HTR-8/SVneo (cell line): ENCODE results near the gene HSD11B1.

Experiments
- DNase-seq: peaks from one replicate; pipeline ENCODE4 v3.0.0; 2011; ENCODE audit warnings: low spot score, mixed read lengths; ENCODE audit not compliant: insufficient read length
- FAIRE-seq: peaks from 2 replicates; lab custom pipeline; 2011; peaks lifted over from hg19 to GRCh38; lab: Jason Lieb, UNC

Gene HSD11B1

DNA sequence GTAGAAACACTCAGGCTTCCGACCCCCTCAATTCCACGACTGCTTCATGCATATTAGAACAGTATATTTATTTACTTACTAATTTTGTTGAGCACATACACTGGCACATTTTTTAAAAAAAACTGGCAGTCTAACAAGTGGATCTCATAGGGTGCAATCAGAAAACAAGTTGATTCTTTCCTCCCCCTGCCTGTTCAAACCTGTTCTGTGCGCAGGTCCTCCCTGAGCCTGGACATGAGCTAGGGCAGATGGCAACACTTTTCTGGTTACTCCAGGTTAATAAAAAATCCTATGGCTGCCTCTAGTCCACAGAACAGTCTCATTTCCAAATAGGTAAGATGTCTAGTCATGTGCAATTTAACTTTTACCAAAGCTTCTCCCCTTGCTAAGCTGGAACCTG is 18.6 kb downstream of the HSD11B1 start:
- FAIRE-seq: no peak
- no peak for DNase-seq

DNA sequence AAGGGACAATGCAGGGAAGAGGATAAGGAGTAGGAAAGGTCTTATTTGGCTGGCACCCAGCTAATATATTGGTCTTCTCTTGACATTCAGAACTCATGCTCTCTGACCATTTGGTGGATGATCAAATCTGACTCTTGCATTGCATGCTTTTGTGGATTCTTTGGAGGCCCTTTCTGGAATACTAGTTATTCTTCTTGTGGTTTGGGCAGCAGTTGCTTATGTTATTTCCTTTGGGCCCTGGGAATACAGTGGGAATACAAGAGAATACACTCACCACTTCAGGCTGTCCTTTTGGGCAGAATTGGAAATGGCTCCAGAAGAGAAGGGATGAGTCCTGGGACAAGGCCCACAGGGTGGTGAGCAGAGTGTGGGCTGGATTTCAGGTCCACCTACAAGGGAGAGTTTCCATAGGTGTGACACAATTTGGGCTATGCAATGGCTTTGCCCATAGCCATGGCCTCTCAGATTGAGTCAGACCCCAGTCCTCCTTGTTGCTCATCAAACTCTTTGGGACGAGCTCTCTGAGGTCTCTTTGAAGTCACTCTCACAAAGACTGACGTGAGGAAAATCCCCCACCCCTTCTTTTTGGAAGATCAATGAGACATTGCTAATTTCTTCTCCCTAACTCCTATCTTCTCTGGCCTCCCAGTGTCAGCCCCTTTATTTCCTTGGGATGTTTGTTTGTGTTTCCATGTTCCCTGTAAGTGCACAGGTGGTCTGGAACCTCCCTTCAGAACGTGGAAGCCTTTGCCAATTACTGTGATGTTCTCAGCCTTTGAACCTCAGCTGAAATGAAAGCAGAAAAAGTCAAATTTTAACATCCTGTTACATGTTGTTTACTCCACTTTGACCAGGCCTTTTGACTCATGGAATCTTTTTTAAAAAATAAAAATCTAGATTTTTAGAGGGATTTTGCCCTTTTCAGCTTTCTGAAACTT is 19.4 kb downstream of the HSD11B1 start:
- FAIRE-seq (no peak), DNase-seq (no peak)

GRCh38 chr1:209727286-209727685 is 22.6 kb downstream of the HSD11B1 start:
- FAIRE-seq (no peak), DNase-seq (no peak)

GRCh38 chr1:209727785-209728184 is 23.1 kb downstream of the HSD11B1 start:
- DNase-seq (no peak), FAIRE-seq (no peak)

GRCh38 chr1:209728466-209728865 is 23.8 kb downstream of the HSD11B1 start:
- no peak for FAIRE-seq
- no peak for DNase-seq

GRCh38 chr1:209729436-209729835 is 24.8 kb downstream of the HSD11B1 start:
- FAIRE-seq (no peak), DNase-seq (no peak)

GRCh38 chr1:209732725-209733124 is 28.1 kb downstream of the HSD11B1 start:
- no peak for FAIRE-seq

DNA sequence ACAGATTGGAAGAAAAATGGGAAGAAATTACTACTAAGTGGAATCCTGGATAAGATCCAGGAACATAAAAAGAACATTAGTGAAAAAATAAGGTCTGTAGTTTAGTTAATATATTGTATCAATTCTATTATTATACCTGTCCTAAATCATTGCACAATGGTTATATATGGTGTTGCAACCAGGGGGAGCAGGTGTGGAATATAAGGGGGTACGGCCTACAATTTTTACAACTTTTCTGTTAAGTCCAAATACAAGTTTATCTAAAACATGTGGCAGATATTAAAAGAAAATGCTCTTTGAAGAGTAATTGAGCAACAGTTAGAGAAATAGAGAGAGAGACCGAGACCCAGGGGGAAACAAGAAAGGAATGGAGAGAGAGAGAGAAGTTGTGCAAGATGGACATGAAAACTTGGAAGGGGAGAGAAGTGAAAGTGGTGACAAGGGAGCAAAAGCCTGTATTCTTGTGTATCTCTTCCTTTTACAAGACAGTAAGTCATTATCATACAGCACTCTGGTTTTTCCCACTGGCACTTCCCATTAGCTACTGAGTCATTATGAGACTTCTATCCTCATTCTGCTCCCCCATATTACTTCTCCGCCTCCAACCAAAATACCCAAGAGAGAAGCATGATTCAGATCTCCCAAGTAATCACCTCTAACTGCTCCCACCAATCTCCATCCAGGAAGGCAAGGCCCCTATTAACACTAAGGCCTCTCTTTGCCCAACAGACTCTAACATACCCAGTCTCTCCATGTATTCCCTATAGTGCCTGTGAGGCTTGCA is 29.0 kb downstream of the HSD11B1 start:
- no peak for FAIRE-seq
- no peak for DNase-seq

More at GRCh38 chr1:209732725-209733124, 28.1 kb downstream of the HSD11B1 start:
- DNase-seq: no peak

GRCh38 chr1:209736490-209737117 is 32.0 kb downstream of the HSD11B1 start:
- FAIRE-seq (no peak), DNase-seq (no peak)

- FAIRE-seq (no peak), DNase-seq (no peak)
These were observed 32.5 kb downstream of the HSD11B1 start for GRCh38 chr1:209737118-209737505.

DNA sequence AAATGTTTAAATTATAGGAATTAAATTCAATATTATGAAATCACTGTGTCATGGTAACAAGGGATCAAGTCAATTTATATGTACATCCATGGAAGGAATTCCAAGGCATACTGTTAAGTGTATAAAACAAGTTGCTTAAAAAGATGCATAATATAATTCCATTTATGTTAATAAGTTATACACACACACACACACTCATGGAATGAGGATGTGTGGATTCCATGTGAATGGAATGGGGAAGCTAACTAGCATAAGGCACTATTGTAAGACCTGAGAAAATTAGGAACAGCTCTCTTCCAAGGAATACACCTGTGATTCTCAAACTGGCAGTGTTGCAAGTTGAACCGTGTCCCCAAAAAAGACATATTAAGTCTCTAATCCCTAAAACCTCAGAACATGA is 33.6 kb downstream of the HSD11B1 start:
- DNase-seq (no peak), FAIRE-seq (no peak)

GRCh38 chr1:209741193-209741592 is 36.5 kb downstream of the HSD11B1 start:
- FAIRE-seq (no peak), DNase-seq (no peak)

GRCh38 chr1:209741889-209742288 is 37.2 kb downstream of the HSD11B1 start:
- FAIRE-seq (no peak), DNase-seq (no peak)

DNA sequence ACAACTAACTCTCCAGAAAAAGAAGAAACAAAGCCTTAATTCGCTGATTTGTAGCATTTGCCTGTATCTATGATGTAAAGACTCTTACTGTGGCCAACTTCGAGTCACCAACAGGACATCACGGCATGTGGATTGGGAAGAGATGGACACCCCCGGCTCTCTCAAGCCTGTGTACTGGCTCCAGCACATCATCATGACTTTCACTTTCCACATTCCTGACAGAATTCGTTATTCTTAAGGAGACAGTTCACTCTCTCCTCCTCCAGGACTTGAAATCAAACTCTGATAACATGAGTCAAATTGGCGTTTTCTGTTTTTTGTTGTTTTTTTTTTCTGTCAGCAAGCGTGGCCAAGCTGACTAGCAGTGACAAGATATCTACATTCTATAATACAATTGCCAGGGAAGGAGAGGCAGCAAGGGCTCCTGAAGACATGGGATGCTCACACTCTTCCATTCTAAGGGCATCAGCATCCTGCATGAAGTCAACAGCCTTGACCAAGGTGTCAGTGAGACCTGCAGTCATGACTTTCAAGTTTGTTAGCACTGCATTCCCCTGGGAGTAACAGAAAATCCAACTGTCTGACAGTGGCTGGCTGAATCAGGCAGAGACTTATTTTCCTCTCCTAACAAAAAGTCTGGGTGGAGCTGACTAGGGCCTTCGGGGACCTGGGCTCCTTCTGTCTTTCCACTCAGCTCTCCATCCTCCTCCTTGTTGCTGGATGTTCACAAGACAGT is 37.9 kb downstream of the HSD11B1 start:
- FAIRE-seq (no peak), DNase-seq (no peak)

- no peak for DNase-seq
- no peak for FAIRE-seq
These were observed 38.5 kb downstream of the HSD11B1 start for GRCh38 chr1:209743145-209743482.

- DNase-seq (no peak), FAIRE-seq (no peak)
These were observed 42.0 kb downstream of the HSD11B1 start for GRCh38 chr1:209746451-209747165.

DNA sequence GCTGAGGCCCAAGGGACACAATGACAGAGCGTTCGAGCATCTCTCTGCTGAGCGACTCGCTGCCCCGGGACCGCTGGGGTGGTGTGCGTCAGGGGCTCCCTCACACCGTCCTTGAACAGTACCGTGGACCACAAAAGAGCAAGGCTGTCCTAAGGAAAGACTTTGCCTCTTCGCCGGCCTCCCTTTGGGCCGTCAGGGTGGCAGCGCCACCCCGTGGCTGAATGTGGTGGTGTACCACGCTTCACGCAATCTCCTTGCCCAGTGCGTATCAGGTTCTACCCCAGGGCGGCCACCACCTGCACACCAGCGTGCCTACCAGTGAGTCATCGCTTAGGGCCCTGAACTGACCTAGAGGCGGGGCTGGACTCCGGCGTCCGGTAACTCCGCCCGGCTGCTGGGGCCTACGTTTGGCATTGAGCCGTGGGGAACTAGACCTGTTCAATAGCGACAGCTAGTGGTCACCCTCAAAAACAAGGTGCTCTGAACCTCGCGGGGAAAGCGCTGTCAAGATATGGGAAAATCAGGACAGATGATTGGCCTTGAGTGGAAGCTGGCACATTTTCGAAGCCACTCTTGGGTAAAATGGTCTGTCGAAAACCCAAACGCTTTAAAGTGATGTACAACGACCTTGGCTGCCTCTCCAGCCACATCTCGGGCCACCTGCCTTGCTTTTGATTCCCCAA is 43.1 kb downstream of the HSD11B1 start:
- peak; percentile 98 for DNase-seq
- peak; percentile 92 for FAIRE-seq

DNA sequence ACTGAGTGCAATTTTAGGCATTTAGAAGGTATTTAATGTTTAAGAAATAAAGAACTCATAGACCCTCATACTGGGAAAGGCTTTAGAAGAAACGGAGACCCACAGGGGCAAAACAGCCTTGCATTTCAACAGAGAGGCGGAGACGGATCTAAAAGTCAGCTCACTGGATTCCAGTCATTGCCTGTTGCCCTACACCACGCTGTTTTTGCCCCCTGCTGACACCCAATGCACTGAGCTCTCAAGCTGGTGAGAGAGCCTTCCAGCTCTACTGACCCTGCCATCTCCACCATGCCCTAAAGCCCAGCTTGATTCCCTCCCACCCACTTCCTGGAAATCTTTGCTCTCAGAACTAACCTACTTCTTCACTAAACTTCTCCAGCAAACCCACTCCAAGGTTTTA is 44.0 kb downstream of the HSD11B1 start:
- DNase-seq (no peak), FAIRE-seq (no peak)

DNA sequence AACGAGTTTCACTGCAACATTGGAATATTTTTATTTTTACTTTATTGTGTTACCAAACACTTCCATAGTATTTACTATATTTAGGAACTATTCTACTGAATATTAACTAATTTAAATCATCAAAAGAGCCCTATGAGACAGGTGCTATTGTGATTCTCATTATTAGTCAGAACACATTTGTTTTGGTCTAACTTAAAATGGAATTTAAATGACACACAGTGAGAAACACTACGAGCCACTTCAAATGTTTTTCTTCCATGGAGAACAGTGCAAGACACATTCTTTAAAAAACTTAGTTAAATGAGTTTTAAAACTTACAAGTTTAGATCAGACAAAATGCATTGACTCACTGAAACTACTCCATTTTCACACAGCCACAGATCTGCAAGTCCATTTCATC is 44.6 kb downstream of the HSD11B1 start:
- no peak for FAIRE-seq
- no peak for DNase-seq
